Mononuclear cell (primary cell): ENCODE measurements around the gene TMEM198. TPM values are rescaled to one million over a fixed set of nuclear protein-coding genes. Genes with fewer than 3 reads are reported as not detected.

Source experiments
- H3K27me3 ChIP-seq: 2 replicates; pipeline ENCODE4 v1.6.0; 2011; ENCODE audit warnings: low read length, control low read depth; ENCODE audit not compliant: insufficient read depth
- H3K4me1 ChIP-seq: 2 replicates; pipeline ENCODE4 v1.5.1; 2011; ENCODE audit warnings: mild to moderate bottlenecking, low read length, control low read depth; ENCODE audit not compliant: insufficient read depth
- H3K4me3 ChIP-seq: 2 replicates; pipeline ENCODE4 v1.5.1; 2011; ENCODE audit warnings: mild to moderate bottlenecking, low read length, moderate library complexity
- H3K9me3 ChIP-seq: 2 replicates; pipeline ENCODE4 v1.5.1; 2011; ENCODE audit warnings: low read depth, mild to moderate bottlenecking, control low read depth, low read length
- total RNA-seq: library from RNA; depleted of rRNA; stranded (reverse); fragments of >200 nt; gene quantifications from one replicate; pipeline ENCODE4 v1.2.3, GENCODE V29; 2012

TMEM198 gene
- total RNA-seq, 1 donor, result not detected

DNA sequence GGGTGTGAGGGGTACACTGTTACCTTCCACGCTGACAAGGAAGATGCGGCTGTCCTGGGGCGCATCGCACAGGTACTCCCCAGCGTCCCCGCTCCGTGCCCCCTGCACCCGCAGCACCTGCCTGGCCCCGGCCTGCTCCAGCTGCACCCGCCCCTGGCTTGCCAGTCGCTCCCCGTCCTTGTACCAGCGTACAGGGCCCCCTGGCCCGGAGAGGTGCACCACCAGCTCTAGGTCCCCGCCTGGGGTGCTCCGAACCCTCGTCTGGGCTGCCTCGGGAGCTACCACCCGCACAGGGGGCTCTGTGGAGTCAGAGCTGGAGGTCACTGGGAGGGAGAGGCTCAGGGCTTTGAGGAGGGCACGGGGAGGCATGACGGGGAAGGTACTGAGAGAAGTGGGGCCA is 13.5 kb downstream of the TMEM198 start:
- H3K4me1 ChIP-seq, result peaks cover 7% of the 10 kb centered on the region
- peaks cover 21% of the 10 kb centered on the region for H3K27me3 ChIP-seq

DNA sequence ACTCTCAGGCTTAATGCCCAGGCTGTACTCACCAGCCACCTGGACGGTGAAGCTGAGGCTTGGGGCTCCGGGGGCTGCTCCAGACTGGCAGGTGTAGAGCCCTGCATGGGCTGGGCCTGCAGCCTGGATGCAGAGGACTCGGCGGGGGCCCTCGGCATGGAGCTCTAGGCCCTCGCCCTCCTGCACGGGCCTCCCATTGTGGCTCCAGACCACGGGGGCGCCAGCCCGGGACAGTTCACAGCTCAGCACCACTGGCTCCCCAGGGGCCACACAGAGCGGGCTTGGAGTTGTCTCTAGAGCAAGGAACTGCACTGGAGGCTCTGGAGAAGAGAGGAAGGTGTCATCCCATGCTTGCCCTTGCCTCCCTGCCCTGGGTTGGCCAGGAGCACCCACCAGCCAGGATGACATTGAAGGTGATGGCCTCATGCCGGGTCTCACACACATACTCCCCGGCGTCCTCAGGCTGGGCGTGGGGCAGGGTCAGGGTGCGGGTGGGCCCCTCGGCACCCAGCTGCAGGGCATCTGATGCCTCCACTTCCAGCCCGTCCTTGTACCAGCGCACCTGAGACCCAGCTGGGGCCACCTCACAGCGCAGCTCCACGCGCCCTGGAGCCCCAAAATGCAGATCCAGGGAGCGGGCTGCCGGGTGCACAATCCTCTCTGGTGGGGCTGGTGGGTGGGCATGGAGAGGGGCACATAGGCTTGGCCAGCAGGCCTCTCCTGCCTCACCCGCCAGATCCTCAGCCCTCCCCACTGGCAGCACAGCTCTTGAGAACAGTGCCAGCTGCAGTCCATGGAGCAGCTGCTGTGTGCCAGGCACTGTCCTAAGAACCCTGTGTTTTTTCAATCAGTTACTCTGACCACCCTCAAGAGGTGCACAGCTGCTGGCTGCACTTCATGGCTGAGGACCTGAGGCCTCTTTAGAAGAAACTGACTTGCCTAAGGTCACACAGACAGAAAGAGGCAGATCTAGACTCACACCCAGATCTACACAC is 14.3 kb downstream of the TMEM198 start:
- H3K27me3 ChIP-seq, result peaks cover 15% of the 10 kb centered on the region
- no peaks in the 10 kb centered on the region for H3K9me3 ChIP-seq
- H3K4me1 ChIP-seq, result peaks cover 1% of the 10 kb centered on the region
- no peak overlapping the region for H3K4me3 ChIP-seq

More for the DNA sequence above, 13.5 kb downstream of the TMEM198 start:
- Histone ChIP-seq H3K4me3 (no peak overlapping the region), H3K9me3 (no peaks in the 10 kb centered on the region)

DNA sequence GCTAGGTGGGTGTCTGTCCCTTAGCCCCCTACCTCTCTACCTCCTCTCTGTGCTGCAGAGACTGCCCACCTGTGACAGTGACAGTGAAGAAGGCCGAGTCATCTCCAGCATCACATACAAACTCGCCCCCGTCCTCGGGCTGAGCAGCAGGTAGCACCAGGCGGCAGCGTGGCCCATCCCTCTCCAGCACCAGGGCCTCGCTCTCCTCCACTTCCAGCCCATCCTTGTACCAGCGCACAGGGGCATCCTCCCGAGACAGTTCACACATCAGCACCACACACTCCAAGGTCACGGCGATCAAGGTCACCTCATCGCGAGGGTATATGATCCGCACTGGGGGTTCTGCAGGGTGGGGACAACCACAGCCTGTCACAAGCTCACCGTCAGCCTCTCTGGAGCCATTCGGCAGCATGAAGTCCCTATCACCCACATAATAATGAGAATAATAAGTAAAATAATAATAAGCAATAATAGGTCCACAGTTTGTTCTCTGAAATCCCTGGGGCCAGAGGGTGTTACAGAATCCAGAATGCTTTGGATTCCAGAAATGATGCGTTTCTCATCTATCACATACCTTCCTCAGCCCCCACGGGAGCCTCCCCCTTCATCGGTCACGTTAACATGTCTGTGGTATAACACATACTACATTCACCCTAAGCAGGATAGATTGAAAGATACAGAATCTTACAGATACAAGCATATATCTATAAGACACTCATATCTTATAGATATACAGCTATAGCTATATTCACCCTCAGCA is 15.5 kb downstream of the TMEM198 start:
- no peaks in the 10 kb centered on the region for H3K9me3 ChIP-seq

DNA sequence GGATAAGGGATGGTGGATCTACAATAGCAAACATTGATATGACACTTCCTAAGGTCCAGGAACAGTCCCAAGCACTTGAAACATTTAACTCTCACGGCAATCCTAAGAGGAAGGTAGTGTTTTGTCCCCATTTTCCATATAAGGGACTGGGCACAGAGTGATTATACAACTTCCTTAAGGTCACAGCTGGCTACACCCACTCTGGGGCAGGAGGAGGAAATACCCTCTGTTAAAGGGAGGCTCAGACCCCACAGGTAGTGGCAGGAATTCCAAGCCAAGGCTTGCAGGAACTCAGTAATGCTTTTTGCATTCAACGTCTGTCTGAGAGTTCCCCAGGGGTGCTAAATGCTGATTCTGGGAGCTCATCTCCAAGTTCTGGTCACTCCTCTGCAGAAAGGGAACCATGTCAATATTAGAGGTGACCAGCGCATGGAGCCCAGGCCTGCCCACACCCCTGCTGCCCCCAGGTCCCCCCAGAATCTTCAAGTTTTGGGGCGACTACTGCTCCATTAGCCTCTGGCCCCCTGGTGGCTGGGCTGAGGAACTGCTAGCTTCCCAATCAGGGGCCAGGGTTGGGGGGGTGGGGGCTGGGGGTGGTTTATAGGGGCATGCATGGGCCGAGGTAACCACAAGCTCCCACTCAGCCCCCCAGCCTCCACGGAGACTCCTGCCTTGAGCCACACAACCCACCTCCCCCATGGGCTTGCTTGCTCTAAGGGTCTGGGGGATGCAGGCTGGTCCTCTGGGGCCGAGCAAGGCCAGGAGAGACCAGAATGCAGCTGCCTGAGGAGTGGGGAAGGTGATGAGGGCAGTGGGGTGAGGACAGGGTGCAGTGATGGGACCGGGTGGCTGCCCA is 16.4 kb downstream of the TMEM198 start:
- no peaks in the 10 kb centered on the region for H3K9me3 ChIP-seq
- H3K27me3 ChIP-seq, result no peaks in the 10 kb centered on the region
- no peaks in the 10 kb centered on the region for H3K4me1 ChIP-seq
- H3K4me3 ChIP-seq, result no peak overlapping the region

More for the DNA sequence above, 15.5 kb downstream of the TMEM198 start:
- Histone ChIP-seq H3K4me1 (no peaks in the 10 kb centered on the region), H3K27me3 (peaks cover 3% of the 10 kb centered on the region), H3K4me3 (no peak overlapping the region)

DNA sequence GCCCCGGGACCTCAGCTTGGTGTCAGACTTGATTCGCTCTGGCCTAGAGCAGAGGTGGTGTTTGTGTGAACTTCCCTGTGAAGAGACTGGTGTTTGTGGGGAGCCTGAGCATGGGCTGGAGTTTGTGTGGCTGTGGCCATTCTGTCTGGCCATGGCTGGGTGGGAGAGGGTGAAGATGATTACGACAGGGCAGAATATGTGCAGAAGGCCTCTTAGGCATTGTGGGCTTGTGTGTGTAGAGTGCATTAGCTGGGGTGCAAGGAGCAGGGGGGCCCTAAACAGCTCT is 17.0 kb downstream of the TMEM198 start:
- Histone ChIP-seq H3K9me3 (no peaks in the 10 kb centered on the region), H3K4me1 (no peaks in the 10 kb centered on the region), H3K4me3 (no peak overlapping the region), H3K27me3 (no peaks in the 10 kb centered on the region)

DNA sequence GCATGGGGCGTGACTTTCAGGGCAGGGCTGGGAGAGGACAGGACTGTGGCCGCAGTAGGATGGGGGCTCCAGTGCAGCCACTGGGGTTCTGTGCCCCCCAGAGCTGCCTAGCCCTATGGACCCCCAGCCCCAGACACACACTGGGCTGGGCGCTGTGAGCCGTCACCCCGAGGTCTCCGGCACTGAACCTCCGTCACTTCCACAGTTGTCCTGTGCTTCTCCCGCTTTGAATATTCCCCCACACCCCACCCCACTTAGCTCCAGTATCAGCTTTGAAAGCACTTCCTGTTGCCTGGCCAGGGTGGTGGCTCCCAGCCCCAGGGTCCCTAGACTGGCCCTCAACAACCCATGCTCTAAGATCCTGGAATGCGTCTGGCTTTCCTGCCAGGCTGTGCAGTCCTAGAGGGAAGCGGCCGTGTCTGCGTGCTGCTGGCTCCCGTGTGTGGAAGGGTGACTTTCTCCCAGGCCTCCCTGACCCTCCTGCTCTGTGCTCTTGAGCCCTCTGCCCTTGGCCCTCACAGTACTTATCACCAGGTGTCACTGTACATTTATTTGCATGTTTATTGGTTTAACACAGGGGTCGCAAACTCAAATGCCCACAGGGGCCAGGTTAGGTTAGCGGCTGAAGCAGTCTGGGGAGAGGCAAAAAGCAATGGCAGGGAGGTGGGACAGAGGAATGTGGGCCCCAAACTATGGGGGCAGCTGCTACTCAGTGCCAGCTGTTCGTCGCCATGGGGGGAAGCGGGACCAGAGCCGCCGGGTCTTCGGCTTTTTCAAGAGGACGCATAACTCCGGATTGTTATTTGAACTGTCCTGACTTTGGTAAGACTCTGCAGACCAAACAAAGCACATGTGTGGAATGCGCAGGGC is 17.6 kb downstream of the TMEM198 start:
- no peak overlapping the region for H3K4me3 ChIP-seq
- H3K9me3 ChIP-seq, result no peaks in the 10 kb centered on the region
- no peaks in the 10 kb centered on the region for H3K4me1 ChIP-seq
- no peaks in the 10 kb centered on the region for H3K27me3 ChIP-seq

DNA sequence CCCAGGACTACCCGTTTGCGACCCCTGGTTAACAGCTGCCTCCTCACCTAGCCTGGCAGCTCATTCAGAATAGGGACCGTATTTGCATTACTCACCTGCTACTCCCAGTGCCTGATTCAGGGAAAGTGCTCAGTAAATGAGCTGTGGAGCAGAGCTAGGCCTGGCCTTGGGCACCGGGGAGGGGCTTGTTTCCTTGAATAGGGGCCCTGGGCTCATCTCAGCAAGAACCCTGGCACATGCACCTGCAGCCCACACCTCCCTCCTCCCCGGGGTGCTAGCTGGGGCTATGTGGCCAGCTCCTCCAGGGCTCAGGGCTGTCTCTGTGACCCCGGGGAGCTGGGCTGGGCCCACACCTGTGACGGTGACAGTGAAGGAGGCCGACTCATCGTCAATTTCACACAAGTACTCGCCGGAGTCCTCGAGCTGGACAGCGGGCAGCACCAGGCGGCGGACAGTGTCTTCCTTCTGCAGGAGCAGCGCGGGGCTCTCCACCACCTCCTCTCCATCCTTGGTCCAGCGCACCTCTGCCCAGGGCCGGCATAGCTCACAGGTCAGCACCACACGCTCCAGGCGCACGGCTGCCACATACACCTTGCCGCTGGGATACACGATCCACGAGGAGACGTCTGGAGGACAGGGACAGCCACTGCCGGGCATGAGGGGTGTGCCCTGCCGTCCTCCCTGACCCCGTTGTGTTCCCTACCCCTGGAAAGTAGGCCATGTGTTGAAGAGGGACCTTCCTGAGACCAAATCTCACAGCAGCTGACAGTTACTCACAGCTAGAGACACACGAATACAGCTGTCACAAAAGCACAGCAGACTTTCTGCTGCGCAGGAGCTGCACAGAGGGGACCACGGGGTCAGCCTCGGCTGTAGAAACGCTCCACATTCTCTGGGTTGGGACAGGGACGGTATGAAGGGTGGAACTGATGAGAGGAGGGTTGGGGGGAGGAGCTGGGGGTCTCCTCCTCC is 18.5 kb downstream of the TMEM198 start:
- no peaks in the 10 kb centered on the region for H3K4me1 ChIP-seq
- H3K27me3 ChIP-seq, result no peaks in the 10 kb centered on the region
- no peaks in the 10 kb centered on the region for H3K9me3 ChIP-seq
- no peak overlapping the region for H3K4me3 ChIP-seq

DNA sequence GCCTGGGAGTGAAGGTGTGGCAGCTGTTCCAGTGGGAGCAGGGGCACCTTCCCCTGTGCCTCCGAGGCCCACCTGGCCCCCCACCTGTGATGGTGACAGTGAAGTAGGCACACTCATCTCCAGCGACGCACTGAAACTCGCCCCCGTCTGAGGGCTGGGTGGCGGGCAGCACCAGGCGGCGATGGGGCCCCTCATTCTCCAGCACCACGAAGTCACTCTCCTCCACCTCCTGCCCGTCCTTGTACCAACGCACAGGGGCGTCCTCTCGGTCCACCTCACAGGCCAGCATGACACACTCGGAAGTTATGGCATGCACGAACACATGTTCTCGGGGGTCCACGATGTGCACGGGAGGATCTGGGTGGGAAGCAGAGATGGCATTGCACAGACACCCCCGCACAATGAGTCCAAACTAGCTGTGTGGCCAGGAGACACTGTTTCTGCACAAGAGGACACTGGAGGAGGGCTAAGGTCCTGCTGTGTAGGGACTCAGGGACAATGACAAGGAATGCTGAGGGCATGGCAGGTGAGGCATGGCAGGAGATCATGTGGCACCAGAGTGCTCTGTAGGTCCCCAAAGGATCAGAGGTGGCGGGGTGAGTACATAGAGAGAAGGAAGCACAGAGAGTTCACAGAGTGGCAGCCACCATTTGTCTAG is 19.6 kb downstream of the TMEM198 start:
- no peaks in the 10 kb centered on the region for H3K4me1 ChIP-seq
- no peak overlapping the region for H3K4me3 ChIP-seq
- H3K9me3 ChIP-seq, result no peaks in the 10 kb centered on the region
- H3K27me3 ChIP-seq, result no peaks in the 10 kb centered on the region

DNA sequence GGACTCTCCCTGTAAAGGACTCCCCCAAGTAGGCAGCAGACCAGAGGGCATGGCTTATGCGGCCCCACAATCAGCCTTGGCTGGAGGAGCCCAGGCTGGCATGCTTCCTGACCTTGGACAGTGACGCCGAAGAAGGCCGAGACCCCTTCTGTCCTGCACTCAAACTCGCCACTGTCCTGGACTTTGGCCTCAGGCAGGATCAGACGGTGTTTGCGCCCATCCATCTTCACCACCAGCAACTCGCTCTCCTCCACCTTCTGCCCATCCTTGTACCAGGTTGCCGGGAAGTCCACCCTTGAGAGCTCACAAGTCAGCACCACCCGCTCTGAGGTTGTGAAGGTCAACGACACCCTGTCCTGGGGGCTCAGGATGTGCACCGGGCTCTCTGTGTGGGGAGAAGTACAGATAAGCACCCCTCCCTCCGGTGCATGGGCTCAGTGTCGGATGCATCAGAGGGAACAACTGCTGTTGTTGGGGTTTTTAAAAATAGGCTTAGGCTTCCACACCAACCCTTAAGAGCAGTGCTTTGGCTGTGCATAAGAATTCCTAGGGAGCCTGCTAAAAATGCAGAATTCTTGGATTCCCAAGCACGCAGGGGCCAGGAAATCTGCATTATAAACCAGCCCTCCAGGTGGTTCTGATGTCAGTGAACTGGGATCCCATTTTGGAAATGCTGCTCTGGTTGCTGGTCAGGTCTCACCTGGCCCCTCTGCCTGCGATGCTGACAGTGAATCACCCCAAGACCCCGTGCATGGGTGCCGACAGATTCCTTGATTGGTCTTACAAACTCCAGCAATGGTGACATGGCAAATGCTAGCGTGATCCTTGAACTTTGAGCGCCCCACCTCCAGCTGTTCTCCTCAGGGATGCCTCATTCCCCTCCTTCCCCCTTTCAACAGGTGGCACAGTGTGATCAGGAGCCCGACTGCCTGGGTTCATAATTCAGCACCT is 21.6 kb downstream of the TMEM198 start:
- Histone ChIP-seq H3K4me3 (no peak overlapping the region), H3K9me3 (no peaks in the 10 kb centered on the region), H3K27me3 (peaks cover 15% of the 10 kb centered on the region), H3K4me1 (no peaks in the 10 kb centered on the region)

DNA sequence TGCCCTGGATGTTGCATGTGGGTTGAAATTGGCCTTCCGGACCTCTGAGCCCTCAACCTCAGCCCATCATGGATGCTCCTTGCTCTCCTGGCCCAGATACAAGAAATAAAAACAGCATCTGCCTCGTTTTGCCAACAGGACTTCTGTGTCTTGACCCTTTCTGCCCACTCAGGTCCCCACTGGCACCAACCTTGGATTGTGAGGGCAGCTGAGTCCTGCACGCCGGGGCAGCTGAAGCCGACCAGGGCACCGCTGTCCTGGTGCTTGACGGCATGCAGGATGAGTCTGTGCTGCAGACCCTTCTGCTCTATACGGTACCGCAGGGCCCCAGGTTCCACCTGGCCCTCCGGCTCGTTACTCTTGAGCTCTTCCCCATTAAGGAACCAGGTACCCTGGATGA is 22.8 kb downstream of the TMEM198 start:
- H3K4me1 ChIP-seq, result no peaks in the 10 kb centered on the region
- peaks cover 17% of the 10 kb centered on the region for H3K27me3 ChIP-seq
- no peak overlapping the region for H3K4me3 ChIP-seq
- no peaks in the 10 kb centered on the region for H3K9me3 ChIP-seq

DNA sequence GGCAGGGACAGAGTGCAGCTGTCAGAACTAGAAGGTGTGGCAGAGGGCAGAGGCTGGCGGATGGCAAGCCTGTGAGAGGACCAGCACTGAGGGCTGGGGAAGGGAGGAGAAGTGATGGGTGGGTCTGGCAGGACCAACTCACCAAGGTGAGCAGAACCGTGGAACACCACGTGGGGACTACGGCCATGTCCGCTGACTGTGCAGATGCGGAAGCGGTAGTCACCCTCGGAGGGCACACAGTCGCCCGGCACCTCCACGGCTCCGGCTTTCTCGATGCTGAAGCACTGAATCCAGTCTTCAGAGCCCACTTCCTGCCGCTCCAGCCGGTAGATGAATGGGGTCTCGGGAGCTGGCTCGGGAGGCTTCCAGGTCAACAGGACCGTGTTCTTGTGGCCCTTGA is 23.3 kb downstream of the TMEM198 start:
- peaks cover 22% of the 10 kb centered on the region for H3K27me3 ChIP-seq
- H3K4me3 ChIP-seq, result no peak overlapping the region
- H3K9me3 ChIP-seq, result no peaks in the 10 kb centered on the region
- no peaks in the 10 kb centered on the region for H3K4me1 ChIP-seq

DNA sequence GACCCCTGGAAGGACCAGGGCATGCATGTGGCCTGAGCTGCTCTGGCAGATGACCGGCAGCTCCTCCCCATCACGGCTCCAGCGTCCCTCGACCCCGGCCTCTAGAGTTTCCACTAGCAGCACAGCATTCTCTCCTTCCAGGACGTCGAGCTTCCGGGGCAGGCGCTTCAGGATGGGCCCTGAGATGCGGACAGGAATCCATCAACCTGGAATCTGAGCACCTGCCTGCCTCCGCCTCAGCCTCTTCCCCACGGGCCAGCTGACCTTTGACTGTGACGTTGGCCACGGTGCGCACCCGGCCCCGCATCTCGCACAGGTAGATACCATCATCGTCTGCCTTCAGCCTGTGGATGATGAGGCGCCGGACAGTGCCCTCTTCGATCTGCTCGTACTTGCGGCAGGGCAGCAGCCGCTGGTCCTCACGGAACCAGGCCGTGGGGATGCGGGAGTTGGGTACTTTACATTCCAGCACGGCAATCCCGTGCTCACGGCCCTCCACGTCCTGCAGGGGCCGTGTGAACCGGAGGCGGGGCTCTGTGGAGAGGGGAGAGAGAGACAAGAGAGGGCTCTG is 24.0 kb downstream of the TMEM198 start:
- H3K4me3 ChIP-seq, result no peak overlapping the region
- H3K4me1 ChIP-seq, result no peaks in the 10 kb centered on the region
- H3K9me3 ChIP-seq, result no peaks in the 10 kb centered on the region
- H3K27me3 ChIP-seq, result peaks cover 29% of the 10 kb centered on the region
